ENCODE measurements around the gene COL28A1.
"Not testable (repeated sequence)": the region's sequence is repeated elsewhere in the genome, so short reads cannot be mapped to it uniquely, and the experiment has no call there.

Gene COL28A1

DNA sequence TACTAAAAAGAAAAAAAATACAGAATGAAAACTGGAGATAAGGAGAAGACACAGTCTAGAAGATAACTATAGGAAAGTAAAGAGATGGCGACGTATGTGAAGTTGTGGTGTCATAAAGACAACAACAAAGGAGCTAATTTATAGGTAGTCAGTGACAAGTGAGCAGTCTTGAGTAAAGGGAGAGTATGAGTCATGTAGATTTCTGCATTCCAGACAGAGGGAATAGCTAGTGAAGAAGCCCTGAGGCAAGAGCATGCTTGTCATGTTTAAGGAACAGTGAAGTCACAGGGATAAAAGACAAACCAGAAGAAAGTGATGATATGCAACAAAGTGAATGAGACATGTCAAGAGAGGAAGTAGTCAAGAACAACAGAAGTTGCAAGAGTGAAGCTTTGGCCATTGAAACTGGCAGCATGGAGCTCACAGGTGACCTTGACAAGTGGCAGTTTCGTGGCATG, 28.7 kb upstream of the COL28A1 start:
- DNase-seq: no peak
- intact Hi-C loops (cut with DNase I): loop anchor here (10.0 kb wide), 1 partner anchor 380 kb away; the partner anchor contains the start of gene C1GALT1

DNA sequence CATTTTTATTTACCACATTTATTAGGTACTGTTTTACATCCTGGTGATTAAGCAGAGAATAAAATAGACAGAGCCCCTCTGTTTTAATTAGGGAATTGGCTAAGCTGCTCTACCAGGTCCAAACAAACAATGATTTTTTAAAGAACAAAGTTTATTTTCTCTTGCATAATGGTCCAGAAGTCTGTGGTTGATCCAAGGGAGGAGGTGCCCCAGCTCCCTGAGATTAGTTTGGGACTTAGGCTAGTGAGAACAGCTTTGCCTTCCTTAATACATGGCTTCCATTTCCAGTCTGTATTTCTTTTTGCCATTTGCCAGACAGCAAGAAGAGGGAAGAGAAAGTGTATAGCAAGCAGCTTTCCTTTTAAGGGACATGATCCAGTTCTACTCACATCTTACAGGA, 28.1 kb upstream of the COL28A1 start:
- no peak for DNase-seq
- intact Hi-C loops (cut with DNase I): loop anchor here (10.0 kb wide), 1 partner anchor 379 kb away; the partner anchor contains the start of gene C1GALT1

DNA sequence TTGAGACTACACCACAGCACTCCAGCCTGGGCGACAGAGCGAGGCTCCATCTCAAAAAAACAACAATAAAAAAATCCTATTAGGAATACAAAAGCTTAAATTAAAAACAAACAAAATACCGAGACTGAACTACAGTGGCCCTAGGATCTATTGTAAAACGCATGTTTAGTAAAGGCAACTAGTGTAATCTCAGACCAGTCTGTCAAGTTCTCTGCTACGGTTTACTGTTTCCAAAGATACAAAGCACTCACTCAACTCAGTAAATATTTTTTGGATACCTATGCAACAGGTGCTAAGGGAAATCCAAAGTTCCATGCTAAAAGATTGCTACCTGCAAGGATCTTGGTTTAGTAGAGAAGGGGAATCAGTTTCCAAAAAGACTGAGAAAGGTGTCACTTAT, 27.6 kb upstream of the COL28A1 start:
- intact Hi-C loops (cut with DNase I): loop anchor here (10.0 kb wide), 1 partner anchor 378 kb away; the partner anchor contains the start of gene C1GALT1
- DNase-seq: no peak

DNA sequence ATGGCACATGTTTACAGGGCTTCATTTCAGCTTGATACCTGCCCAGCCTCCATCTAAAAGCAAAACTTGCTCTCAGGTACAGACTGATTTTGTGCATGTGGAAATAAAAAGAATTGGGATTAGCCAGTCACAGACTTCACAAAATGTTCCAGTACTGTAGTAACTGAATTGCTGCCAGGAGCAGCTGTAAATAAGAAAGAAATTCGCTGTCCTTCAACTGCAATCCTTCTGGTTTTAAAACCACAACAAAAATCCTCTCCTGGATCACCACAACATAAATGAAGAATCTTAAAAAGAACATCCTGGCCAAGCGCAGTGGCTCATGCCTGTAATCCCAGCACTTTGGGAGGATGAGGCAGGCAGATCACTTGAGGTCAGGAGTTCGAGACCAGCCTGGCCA, 27.1 kb upstream of the COL28A1 start:
- intact Hi-C loops (cut with DNase I): loop anchor here (10.0 kb wide), 1 partner anchor 378 kb away; the partner anchor contains the start of gene C1GALT1
- DNase-seq: no peak

DNA sequence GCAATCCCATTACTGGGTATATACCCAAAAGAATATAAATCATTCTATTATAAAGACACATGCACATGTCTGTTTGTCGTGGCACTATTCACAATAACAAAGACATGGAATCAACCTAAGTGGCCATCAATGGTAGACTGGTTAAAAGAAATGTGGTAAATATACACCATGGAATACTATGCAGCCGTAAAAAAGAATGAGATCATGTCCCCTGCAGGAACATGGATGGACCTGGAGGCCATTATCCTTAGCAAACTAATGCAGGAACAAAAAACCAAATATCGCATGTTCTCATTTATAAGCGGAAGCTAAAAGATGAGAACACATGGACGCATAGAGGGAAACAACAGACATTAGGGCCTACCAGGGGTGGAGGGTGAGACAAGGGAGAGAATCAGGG, 25.9 kb upstream of the COL28A1 start:
- not testable (repeated sequence) for DNase-seq
- intact Hi-C loops (cut with DNase I): loop anchor here (10.0 kb wide), 1 partner anchor 377 kb away; the partner anchor contains the start of gene C1GALT1

DNA sequence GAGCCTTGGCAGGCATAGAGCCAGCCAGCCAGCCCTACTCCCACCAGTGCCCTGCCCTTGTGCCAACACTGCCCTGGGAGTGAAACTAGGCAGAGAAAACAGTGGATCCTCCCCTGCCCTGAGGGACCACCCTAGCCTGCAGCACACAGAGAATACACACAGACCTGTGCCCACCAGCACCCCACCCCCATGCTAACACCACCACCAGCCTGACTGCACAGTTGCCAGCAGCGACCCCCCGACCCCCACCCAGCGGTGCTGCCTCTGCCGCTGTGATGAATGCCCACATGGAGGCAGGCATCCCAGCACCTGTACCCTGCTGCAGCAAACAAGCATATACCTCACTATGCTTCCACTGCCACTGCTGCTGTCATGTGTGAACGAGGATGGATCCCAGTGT, 21.6 kb upstream of the COL28A1 start:
- no peak for DNase-seq
- intact Hi-C loops (cut with DNase I): no loop called here

DNA sequence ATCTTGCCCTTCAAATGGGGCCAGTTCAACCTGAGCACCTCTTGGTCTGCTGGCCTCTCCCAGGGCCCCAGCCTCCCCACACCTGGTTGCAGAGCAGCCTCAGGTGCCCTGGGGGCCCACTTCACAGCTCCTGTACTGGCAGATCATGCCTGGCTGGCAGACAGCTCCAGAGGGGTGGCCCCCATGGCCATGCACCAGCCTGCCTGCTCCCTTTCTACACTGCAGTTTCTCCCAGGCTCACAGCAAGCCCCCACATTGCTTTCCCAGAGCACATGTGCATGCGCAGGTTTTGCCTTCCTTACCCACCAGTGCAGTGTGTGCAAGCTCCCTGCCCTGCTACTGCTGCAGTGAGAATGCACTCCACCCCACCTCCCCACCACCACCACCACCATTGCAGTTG, 21.2 kb upstream of the COL28A1 start:
- no peak for DNase-seq
- intact Hi-C loops (cut with DNase I): no loop called here

DNA sequence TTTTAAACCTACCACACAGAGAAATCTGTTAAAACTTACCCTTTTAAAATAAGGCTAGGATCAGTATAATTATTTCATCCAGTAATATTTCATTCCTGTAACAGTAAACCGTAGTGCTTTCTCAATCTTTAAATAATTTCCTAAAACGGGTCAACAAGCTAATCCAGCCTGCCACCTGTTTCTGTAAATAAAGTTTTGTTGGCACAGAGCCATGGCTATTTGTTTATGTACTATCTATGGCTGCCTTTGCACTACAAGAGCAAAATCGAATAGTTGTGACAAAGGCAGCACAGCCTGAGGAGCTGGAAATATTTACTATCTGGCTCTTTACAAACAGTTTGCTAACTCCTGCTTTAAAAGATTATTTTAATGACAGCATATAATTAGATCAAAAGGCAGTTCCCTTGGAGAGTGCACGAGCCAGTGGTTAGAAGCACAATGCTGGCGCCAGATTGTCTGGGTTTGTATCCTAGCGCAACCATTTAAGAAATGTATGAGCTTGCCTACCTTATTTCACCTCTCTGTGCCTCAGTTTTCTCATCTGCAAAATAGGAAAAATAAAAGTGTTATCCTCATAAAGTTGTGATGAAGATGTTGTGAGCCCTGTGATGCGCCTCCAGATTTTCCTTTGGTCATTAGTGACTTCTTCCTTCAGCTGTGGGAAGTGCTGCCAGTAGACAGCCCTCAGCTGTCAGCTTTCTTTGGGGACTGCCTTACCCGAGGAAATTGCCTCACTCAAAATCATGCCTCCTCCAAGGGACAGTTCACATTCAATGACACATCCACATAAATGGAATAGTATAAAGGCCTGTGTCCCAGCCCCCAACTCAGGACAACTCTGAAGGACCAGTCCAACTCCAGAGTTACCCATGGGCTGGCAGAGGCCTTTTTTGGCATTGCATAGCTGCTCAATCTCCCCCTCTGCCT, 19.2 kb upstream of the COL28A1 start:
- DNase-seq: no peak
- intact Hi-C loops (cut with DNase I): no loop called here

DNA sequence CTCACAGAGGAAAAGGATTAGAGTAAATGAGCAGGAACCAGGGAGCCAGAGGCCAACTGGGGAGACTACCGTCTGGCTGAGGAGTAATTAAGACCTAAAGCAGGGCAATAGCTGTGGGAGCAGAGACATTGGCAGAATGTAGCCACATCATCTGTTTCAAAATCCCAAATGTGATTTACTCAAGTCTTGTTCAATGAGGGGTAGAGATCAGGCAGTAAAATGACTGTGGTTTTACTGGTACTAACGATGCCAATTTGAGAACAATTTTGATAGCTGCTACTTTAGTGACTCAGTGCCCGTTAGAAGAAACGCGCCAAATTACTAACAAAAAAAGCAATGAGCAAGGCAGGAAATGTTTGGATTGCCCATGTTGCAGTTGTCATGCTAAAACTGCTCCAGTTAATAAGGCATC, 18.4 kb upstream of the COL28A1 start:
- DNase-seq: no peak
- intact Hi-C loops (cut with DNase I): no loop called here

DNA sequence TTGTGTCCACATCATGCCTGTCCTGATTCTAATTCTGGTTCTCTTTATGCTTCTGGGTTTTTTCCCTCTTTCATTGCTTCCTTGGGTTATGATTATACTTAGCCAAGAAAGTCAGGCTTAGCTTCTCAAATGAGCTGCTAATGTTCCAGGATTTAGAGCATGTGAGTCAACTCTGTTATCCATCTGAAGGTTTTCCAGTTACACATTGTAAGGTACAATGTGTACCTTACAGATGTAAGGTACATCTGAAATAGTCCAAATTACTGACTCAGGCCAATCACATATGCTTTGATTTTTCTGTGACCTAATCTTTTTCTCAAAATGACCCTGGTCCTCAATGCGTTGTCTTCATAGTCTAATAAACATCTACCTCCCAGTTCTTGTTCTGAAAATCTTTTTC, 17.7 kb upstream of the COL28A1 start:
- intact Hi-C loops (cut with DNase I): no loop called here

DNA sequence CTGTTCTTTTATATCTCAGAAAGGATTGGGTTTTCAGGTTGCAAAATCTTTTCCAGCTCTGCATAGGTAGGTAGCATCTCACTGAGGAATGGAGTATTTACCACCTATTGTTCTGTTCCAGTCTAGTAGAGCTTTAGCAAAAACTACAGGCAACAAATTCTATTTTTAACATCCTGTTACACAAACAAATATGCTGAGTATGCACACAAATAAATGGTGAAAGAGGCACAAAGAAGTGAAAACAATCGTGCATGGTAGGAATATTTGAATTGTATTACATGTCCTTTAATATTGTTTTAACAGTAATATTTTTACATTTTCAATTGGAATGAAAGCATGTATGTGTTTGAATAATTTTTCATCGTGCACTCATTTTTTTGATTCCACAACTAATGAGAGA, 16.5 kb upstream of the COL28A1 start:
- intact Hi-C loops (cut with DNase I): no loop called here

More for the DNA sequence above, 17.7 kb upstream of the COL28A1 start:
- no peak for DNase-seq

DNA sequence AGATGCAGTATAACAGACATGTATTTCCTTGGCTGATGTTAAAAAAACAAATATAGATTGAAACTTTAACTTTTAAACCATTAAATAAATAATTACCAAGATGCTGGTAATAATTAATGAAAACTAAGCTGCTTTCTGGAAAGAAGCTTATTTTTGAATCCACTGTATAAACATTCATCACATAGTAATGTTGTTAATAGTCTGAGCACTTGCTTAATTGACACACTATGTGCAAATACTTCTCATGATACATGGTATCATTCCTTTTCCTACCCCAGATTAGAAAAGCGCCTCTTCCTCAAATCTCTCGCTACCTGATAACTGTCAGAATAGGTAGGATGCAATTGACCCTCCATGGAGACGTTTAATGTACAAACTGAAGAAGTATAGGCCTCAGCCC, 15.0 kb upstream of the COL28A1 start:
- DNase-seq: no peak
- intact Hi-C loops (cut with DNase I): no loop called here

More for the DNA sequence above, 16.5 kb upstream of the COL28A1 start:
- no peak for DNase-seq

DNA sequence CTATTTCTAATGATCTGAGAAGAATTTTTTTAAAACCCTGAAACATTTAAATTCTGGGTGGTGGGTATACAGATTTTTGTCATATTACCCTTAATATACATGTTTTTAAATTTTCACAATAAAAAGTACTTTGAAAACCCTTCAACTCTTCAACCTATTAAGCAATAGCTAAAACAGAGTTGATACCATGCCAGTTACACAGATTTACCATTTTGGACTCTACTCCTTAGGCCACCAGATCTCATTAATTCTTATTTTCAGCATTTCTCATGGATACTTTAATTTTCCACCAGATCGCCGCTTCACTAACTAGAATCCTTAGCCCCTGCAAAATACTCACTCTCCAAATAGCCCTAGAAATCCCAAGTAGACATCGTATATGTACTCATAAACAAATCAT, 12.7 kb upstream of the COL28A1 start:
- intact Hi-C loops (cut with DNase I): loop anchor here (10.0 kb wide), 1 partner anchor 584 kb away; no protein-coding TSS in a partner anchor
- no peak for DNase-seq

DNA sequence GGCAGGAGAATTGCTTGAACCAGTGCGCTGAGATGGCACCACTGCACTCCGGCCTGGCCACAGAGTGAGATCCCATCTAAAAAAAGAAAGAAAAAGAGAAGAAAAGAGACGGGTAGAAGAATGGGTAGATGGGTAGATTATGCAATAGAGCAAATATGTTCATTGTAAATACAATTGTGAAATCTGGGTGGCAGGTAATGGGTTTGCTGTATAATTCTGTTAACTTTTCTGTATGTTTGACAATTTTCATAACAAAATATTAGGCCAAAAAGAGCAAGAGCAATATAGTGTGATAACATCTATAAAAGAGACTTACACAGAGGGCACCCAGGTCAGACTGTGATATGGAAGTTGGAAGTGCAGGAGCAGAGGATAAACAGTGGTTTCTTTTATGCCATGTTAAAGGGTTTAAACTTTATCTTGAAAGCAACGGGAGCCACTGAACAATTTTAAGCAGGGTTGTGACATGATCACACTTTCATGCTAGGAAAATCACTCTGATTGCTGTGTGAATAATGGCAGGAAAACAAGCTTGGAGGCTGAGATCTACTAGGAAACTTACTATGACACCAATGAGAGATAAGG, 6.7 kb upstream of the COL28A1 start:
- intact Hi-C loops (cut with DNase I): loop anchor here (5.0 to 10.0 kb wide), 3 partner anchors 120 to 578 kb away; no protein-coding TSS in a partner anchor
- DNase-seq: no peak

DNA sequence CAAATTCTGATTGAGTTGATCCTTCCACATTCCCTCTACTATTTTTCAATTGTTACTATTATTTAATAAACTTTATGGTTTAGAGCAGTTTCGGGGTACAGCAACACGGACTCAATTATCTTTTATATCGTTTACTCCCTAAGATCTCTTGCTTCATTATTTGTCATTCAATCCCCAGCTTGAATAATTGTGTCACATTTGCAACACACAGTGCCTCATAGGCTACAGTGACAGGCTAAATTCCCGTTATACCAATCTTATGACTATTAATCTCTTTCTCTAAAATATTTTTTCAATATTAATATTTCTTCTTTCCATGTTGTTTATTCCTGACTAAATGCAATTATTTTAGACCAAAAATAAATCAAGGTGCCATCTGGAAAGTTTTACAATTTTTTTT, 4.0 kb upstream of the COL28A1 start:
- intact Hi-C loops (cut with DNase I): loop anchor here (5.0 to 10.0 kb wide), 3 partner anchors 117 to 575 kb away; no protein-coding TSS in a partner anchor
- DNase-seq: no peak

DNA sequence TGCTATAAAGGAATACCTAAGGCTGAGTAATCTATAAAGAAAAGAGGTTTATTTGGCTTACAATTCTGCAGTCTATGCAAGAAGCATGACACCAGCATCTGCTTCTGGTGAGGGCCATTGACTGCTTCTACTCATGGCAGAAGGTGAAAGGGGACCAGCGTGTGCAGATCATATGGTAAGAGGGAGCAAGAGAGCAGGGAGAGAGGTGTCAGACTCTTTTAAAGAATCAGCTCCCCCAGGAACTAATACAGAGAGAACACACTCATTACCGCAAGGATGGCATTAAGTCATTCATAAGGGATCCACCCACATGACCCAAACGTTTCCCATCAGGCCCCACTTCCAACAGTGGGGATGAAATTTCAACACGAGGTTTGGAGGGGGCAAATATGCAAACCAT, 3.5 kb upstream of the COL28A1 start:
- intact Hi-C loops (cut with DNase I): no loop called here
- no peak for DNase-seq

DNA sequence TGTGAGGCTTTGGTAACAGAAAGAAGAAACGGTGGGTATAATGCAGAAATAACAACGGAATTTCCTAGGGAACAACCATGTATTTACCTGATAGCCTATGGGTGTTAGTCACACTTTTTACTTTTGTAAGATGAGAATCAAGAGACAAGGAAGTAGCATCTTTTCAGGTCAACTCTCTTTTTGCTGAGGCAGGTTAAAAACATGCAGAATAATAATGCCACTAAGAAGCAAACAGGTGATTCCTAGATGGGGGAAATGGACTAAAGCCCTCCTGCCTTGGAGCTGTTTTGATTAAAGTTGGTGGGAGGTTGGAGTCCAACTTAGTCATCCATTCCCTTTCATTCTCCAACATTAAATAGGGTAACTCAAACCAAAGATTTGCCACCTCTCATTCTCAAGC, 2.0 kb upstream of the COL28A1 start:
- intact Hi-C loops (cut with DNase I): no loop called here
- no peak for DNase-seq

DNA sequence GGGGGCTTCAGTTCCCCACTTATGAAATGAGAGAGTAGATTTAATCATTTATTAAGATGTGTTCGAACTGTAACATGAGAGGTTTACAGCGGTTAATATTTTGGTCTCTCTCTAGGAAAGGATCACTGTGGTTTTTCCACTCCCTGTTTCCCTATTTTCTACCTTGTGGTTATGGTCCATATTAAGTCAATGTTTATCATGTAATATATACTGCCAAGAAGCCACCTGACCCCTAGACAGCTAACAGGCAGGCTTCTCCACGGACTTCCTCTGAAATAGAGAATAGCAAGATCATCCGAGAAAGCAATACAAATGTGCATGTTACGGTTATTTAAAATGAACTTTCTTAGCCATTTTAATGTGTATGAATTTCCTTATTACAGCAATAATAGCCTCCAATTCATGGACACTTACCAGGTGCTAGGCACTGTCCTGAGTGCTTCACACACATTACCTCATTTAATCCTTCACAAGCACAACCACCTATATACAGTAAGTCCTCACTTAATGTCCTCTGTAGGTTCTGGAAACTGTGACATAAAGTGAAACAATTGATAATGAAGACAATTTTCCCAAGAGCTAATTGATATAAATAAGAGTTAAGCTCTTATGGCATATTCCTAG, 835 bp upstream of the COL28A1 start:
- DNase-seq: no peak
- intact Hi-C loops (cut with DNase I): no loop called here

DNA sequence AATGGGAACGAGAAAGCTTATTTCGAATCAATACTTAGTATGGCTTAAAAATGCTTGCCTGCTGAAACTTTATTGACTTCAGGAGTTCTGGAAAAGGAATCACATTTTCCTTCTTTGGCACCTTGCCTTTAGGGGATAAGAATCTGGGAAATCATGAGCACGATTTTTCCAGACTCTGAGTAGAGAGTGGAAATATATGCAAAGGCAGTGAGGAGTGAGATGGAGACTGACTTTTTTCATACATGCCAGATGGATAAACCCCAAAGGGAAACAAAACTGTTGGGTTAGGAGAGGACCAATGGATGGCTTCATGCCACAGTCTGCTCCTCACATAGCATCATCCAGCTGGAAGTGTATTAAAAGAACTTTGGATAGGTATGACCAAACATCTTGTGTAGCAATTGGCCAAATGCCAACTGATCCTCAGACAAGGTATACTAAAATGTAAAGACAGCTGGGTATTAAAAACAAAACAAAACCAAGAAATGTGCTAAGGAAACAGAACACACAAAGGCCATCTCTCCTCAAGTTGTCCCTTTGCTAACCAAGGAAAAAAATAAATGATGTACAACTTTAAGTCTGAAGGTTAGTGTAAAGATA, 1.7 kb downstream of the COL28A1 start:
- intact Hi-C loops (cut with DNase I): no loop called here
- no peak for DNase-seq

All from head of caudate nucleus (tissue), 42 donors.